CD4-positive, alpha-beta T cell treated with Interferon gamma for 1 hour (primary cell): ENCODE data around the gene MTHFD2L.
"Not testable (repeated sequence)": the region's sequence is repeated elsewhere in the genome, so short reads cannot be mapped to it uniquely, and the experiment has no call there.

Experiments used
- DNase-seq: peaks from one replicate; pipeline ENCODE4 v3.0.0-alpha.2; 2020

Gene MTHFD2L

DNA sequence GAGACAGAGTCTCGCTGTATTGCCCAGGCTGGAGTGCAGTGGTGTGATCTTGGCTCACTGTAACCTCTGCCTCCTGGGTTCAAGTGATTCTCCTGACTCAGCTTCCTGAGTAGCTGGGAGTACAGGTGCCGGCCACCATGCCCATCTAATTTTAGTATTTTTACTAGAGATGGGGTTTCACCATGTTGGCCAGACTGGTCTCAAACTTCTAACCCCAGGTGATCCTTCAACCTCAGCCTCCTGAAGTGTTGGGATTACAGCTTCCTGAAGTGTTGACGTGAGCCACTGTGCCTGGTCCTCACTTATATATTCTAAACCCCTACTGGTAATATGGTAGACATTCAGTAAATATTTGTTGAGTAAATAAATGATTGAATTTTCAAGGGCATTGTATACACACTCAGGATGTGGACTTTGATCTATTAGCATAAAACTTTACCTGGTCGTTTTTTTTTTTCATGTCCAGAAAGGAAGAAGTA is 33.0 kb downstream of the MTHFD2L start:
- no peak for DNase-seq

DNA sequence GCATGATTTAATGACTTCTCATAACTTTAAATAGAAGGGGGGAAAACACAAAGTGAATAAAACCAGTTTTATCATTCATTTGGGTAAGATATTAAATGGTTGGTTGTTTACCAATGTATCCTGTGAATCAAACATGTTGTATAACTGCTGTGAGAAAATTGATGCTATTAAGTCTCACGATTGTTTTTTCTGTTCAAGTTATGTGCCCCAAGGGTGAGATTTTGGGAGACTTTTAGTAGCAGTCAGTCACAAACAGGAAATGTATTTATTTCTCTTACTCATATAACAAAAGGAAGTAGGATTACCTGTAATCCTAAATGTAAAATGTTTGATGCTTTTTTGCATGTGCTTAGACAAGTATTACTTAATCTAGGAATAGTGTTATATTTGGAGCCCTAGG is 39.2 kb downstream of the MTHFD2L start:
- DNase-seq, result no peak

DNA sequence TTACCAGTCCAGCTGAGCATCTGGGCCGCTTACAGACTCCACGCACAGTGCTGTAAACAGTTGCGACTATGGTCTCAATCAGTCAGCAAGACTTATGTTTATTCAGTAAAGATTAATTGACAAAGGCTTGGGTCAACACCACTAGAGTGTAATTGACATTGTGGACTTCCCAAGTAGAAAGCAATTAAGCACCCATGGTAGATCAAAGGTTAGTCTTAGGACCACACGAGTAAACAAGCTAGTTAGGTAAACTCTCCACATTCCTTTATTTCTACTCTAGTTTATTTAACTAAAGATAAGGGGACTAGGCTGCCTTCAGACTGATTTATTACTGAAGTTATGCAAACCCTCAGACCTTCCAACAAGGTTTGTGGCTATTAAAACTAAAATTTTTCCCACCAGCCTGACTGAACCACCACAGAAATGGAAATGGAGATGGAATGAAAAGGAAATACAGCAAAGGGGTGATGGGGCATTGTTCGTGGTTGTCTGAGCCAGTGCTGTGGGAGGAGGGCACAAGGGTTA is 44.2 kb downstream of the MTHFD2L start:
- DNase-seq, result no peak

DNA sequence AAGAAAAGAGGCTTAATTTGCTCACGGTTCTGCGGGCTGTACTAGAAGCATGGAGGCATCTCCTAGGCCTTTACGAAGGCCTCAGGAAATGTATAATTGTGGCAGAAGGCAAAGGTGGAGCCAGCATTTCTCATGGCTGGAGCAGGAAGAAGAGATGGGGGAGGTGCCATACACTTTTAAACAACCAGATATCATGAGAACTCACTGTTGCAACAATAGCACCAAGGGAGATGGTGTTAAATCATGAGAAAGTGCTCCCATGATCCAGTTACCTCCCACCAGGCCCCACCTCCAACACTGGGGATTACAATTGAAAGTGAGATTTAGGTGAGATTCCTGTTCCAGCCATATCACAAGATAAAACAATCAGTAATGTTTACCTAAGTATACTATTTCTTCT is 45.5 kb downstream of the MTHFD2L start:
- no peak for DNase-seq

DNA sequence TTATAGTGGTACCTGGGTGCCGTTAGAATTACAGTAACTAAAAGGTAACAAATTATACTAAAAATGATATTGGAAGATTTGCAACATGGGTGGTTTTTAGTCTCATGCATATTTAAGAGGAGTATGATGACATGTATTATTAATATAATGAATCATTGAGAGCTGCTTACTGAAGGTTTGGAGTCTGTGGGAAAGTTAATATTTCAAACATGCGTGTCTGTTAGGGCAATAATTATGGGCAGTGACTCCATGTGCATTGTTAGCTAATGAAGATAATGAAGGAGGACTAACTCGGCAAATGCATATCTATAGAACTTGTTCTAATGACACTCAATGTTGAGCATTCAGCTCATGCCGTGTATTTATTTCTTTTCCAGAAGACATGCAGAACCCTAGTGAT is 47.1 kb downstream of the MTHFD2L start:
- DNase-seq, result no peak

DNA sequence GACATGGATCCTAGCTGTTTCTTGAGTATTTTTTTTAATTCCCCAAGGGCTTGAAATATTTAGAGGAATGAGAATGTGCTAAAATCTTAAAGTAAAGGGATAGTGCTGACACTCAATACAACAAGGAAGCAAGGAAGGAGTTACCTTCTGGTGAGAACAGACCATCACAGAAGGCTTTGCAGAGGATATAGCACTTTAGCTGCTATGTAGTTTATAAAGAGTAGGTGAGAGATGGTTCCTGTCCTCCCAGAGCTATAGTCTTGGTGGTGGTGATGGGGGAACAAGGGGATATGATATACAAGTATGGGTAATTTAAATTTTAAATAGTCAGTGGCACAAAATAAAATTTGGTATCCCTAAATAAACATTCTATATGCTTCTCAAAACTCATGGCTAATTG is 47.6 kb downstream of the MTHFD2L start:
- DNase-seq, result no peak

DNA sequence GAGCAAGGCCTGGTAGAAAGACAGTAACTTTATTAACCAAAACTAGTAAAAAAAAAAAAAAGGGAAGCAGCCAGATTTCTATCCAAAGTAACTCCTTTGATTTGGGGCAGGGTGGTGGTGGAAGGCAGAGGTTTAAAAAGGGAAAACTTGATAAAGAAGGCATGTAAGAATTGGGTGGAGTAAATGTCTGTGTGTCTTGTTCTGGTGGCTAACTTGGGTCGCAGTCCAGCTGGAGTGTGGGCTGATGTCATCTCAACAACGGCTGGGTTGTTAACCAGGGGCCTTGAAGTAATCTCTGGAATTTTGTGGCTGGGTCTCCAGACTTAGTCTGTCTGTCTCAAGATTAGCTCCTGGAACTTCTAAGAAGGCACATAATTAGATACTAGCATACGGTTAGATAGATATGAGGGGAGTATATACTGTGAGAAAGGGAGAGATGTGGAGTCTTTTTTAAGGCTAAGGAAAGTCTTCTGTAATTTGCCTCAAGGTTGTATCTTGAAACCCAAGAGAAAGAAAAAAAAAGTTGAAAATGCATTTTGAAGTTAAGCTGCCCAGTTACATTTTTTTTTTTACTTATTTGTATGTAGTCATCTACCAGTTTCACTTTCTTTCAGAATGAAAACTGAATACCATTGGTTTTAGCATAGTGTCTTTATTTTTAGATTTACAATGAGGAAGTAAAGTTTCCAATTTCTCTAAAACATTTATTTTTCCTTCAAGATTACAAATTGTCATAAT is 48.3 kb downstream of the MTHFD2L start:
- DNase-seq, result no peak

DNA sequence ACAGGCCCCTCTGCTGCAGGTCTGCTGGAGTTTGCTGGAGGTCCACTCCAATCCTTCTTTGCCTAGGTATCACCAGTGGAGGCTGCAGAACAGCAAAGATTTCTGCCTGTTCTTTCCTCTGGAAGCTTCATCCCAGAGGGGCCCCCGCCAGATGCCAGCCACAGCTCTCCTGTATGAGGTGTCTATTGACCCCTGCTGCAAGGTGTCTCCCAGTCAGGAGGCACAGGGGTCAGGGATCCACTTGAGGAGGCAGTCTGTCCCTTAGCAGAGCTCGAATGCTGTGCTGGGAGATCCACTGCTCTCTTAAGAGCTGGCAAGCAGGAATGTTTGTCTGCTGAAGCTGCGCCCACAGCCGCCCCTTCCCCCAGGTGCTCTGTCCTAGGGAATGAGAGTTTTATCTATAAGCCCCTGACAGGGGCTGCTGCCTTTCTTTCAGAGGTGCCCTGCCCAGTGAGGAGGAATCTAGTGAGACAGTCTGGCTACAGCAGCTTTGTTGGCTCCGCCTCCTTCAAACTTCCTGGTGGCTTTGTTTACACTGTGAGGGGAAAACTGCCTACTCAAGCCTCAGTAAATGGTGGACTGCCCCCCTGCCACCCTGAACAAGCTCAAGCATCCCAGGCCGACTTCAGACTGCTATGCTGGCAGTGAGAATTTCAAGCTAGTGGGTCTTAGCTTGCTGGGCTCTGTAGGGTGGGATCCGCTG is 56.7 kb downstream of the MTHFD2L start:
- not testable (repeated sequence) for DNase-seq

DNA sequence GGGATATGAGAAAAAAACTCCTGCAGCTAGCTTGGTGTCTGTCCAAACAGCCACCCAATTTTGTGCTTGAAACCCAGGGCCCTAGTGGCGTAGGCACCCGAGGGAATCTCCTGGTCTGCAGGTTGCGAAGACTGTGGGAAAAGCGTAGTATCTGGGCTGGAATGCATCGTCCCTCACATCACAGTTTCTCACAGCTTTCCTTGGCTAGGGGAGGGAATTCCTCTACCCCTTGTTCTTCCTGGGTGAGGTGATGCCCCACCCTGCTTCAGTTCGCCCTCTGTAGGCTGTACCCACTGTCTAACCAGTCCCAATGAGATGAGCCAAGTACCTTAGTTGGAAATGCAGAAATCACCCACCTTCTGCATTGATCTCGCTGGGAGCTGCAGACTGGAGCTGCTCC is 57.3 kb downstream of the MTHFD2L start:
- DNase-seq, result not testable (repeated sequence)

DNA sequence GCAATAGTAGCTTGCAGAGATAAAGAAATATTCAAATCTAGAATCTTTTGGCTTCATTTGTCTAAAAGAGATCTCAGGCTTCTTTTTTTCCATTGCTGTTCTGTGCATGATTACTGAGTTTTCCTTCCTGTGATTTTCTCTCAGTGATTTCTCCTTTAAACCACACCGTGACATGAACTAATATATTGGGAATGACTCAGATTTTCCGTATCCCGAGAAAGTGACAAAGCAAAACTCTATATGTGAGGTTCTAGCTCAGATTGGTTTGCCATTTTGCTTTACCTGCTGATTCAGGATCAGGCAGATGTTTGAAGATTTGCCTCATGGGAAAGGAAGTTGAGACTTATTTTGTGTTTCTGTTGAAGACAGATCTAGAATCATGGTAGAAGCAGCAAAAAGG is 59.4 kb downstream of the MTHFD2L start:
- no peak for DNase-seq

DNA sequence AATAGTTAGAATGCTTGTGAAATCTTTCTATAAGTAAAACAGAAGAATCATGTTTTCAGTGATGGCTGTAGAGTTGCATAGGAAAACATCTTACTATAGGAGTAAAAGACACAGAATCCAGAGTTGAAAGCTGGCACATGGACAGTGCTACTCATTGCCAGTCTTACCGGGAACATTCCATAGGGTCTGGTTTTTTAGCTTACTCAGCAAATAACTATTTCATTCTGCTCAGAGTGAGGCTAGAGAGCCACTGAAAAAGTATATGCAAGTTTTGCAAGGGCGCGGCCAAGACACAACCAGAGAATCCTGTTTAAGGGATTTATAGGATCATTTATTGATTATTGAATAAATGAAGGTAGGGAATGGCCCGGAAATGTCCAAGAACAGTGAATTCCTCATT is 60.3 kb downstream of the MTHFD2L start:
- no peak for DNase-seq

DNA sequence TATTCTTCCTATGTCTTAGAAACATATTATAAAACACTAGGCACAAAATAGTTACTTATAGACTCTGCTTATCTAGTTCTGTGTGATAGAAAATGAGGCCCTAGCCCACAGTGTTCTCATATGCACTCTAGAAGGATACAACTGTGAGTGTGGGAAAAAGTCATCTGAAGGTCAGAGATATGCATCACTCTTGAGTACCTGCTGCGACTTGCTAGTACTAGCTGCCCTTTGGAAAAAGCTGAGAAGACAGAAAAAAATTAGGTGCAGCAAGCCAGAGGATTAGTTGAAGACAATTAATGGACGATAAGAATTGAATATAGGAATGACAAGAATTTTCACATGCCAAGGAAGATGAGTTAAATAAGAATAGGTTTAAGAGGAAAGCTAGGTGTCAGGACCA is 61.3 kb downstream of the MTHFD2L start:
- DNase-seq, result no peak

DNA sequence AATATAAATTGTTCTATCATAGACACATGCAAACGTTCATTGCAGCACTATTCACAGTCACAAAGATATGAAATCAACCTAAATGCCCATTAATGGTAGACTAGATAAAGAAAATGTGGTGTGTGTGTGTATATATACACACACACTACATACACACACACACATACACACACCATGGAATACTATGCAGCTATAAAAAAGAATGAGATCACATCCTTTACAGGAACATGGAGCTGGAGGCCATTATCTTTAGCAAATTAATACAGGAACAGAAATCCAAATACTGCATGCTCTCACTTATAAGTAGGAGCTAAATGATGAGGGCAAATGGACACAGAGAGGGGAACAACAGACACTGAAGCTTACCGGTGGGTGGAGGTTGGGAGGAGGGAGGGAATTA is 65.2 kb downstream of the MTHFD2L start:
- no peak for DNase-seq

DNA sequence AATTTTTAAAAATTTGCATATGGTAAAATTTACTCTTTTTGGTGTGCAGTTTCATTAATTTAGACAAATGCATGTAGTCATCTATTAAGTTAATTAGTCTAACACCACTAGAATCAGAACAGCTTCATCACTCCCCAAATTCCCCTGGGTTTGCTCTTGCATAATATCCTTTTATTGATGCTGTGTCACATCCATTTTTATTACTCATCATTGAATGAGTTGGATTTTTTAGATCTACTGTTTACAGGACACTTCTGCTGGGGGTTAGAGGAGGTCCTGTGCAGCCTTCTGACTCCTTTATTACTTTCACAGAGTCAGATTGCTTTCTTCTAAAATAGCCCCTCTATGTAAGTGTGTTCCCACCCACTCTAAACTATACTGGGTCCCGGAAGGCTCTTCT is 65.9 kb downstream of the MTHFD2L start:
- no peak for DNase-seq

DNA sequence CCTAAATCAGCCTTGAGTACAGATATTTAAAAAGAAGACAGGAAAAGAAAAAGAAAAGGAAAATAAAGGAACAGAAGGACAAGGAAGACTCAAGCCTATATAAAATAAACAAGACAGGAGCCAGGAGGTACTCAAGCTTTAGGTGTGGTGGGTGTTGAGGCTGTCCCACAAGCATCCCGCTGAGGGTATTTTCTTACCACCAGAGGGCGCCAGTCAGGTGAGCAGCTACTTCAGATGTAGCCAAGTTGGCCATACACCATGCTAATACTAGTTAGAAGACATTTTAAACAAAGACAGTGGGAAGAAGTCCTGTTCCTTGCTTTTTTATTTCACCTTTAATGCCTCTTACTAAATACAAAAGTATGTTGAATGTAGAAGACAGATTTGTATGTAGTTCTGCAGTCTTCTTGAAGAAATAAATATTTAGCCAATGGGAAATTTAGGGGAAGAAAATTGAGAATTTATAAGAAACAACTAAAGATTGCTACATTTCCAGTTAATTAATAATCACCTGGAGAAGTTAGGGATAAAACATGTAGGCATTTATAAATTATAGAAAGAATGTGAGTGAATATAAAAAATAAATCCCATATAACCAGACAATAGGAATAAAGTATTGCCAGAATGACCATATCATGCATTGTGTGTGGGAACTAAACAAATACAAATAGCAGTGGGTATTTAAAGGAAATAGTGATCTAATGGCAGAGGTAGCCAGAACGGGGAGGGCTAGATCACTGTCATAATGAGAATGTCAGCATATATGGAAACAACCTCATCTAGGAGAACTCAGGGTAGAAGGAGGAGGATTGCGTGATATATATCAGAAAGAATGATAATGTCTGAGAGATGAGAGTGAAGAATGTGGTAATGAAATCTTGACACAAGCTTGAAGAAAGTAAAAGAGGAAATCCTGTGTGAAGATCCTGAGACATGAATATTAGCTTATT is 71.0 kb downstream of the MTHFD2L start:
- peak; percentile 65 for DNase-seq

DNA sequence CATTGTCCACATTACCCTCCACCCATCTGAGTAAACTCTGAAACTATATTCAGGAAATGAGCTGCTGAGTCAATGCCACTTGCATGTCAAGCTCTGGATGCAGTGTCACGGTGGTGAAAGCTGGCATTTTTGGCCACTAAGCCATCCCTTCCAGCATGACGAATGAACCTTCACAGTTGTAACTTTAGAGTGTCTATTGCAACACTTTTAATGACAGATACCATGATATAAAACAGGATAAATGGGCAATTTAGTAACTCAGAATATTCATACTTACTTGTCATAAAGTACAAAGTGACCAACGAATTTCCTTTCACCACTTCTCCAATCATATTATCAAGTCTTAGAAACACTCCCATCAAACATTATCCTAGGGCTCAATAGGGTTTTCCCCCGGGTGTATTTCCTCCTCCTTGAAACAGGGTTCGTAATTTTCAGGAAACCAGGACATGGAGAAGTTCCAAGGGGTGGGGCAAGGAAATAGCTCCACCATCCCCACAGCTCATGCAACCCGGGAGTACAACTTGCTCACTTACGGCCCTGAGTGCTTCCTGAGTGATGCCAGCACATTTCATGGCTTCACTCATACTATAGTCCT is 73.1 kb downstream of the MTHFD2L start:
- peak; percentile 60 for DNase-seq

DNA sequence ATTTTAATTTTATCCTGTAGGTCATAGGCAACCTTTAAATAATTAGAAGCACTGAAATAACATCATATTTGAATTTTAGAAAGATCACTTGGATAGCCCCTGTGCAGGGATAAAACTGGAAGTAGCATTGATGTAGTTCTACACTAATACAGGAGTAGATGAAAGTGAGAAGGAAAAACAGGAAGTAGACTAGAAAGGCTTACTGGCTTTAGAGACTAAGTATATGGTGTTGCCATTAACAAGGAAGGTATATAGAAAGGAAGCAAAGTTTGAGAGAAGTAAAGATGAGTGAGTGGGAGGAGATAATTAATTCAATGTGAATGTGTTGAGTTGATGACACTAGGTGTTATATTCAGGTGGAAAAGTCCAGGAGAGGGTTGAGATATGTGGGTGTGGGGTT is 77.2 kb downstream of the MTHFD2L start:
- no peak for DNase-seq

DNA sequence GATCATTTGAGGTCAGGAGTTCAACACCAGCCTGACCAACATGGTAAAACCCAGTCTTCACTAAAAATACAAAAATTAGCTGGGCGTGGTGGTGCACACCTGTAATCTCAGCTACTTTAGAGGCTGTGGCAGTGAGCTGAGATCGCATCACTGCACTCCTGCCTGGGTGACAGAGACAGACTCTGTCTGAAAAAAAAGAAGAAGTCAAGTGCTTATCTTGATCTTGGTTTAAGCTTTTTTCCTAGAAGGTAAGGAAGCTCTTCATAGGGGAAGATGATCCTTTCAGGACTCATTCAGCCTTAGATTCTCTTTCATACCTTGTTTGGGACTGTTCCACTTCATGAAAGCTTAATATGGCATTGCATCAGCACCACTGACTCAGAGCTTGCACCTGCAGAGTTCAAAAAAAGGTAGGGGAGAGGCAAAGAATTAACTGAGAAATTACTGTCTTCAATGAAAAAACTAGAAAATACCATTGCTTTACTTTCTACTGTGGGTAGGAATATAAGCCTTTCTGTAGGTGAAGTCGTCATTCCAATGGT is 79.6 kb downstream of the MTHFD2L start:
- DNase-seq, result no peak

DNA sequence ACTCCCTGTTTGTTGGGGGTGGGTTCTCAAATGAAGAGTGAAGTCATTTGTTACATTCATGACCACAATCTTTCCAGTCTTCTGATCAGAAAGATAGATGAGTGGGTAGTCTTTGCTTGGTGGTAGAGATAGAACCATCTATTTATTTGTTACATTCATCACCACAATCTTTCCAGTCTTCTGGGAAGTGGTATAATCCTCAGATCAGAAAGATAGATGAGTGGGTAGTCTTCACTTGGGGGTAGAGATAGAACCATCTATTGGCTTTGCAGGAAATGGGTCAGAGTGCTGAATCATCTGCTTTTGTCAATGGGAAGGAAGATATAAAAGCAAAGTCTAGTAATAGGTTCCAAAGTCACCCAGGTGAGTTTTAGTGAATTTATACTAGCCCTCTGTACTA is 86.1 kb downstream of the MTHFD2L start:
- no peak for DNase-seq

DNA sequence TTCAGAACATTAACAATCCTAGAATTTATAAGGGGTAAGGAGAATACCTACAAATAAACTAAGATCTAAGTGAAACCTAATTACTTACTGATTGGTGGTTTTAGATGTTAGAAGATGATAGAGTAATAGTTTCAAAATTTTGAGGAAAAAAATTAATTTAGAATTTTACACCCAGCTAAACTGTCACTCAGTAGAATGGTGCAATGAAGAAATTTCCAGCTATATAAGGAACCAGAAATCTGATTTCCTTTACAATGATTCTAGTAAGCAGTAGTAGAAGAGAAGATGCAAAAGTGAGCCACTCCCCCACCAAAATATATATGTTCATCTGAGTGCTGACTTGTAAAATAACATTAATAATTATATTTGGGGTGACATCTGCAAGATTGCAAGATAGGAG is 95.0 kb downstream of the MTHFD2L start:
- no peak for DNase-seq

DNA sequence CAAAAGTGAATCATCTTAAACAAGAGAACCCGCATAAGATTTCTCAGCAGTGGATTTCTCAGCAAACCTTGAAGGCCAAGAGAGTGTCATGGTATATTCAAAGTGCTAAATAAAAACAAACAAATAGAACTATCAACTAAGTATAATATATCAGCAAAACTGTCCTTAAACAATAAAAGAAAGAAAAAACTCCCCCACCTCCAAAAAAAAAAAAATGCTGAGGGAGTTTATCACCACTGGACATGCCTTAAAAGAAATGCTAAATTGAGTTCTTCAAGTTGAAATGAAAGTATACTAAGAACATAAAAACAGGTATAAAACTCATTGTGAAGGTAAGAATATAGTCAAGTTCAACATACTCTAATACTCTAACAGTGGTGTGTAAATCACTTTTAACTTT is 96.5 kb downstream of the MTHFD2L start:
- DNase-seq, result no peak

DNA sequence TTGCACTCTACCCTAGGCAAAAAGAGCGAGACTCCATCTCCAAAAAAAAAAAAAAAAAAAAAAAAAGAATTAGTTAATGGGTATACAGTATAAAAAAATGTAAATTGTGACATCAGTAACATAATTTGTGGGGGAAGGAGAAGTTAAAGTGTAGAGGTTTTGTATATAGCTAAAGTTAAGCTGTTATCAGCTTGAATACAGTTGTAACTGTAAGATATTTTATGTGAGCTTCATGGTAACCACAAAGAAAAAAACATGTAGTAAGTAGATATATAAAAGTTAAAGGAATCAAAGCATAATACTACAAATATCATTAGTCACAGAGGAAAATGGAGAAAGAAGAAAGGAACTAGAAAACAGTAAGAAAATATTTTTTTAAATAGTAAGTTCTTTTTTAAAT is 97.2 kb downstream of the MTHFD2L start:
- no peak for DNase-seq

DNA sequence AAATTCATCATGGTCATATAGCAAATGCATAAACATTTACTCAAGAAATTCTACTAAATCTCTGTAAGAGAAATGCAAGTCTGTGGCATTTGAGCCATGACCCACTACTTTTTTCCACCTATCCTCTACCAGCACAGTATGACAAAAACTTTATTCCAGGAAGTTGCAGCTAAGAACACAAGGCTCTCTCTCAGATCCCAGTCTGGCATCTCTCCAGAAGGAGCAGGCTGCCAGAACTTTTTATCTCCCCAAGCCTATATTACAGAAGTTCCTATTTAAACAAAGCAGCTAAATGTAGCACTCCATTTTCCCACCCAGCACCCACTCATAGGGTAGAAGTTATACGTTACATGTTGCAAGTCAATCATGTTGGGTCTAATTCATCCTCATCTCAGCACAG is 101.0 kb downstream of the MTHFD2L start:
- no peak for DNase-seq
